ENCODE results near the gene ATM.

DNA sequence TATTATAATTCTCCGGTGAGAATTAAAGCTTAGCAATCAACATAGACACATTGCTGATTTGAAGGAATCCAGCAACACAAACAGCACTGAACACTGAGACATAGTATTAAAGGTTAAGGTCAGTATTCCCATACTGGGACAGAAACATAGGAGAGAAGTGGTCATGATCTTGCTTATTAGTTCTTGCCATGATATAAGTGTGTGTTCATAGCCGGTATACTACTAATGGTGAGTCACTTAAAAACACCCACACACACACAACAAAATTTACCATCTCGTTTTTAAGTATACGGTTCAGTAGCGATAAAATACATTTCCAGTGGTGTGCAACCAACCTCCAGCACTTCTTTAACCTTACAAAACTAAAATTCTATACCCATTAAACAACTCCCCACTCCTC, 148.1 kb downstream of the ATM start:
- TF ChIP-seq, protein P1, sequence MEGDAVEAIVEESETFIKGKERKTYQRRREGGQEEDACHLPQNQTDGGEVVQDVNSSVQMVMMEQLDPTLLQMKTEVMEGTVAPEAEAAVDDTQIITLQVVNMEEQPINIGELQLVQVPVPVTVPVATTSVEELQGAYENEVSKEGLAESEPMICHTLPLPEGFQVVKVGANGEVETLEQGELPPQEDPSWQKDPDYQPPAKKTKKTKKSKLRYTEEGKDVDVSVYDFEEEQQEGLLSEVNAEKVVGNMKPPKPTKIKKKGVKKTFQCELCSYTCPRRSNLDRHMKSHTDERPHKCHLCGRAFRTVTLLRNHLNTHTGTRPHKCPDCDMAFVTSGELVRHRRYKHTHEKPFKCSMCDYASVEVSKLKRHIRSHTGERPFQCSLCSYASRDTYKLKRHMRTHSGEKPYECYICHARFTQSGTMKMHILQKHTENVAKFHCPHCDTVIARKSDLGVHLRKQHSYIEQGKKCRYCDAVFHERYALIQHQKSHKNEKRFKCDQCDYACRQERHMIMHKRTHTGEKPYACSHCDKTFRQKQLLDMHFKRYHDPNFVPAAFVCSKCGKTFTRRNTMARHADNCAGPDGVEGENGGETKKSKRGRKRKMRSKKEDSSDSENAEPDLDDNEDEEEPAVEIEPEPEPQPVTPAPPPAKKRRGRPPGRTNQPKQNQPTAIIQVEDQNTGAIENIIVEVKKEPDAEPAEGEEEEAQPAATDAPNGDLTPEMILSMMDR (IDR thresholded peaks at IDR 0.05; ENCODE audit: insufficient read depth, low read depth, low read length), result no peak
- no peak for TF ChIP-seq EZH2 (IDR thresholded peaks at IDR 0.05; ENCODE audit: insufficient read depth, low read length)
